Upper lobe of right lung (tissue), 1 donor: ENCODE data around the gene SECISBP2. TPM values are rescaled to one million over a fixed set of nuclear protein-coding genes. Genes with fewer than 3 reads are reported as not detected.

Experiments
- ATAC-seq: fragments of 200-7000 bp; cut with Tn5 transposase; one replicate; pipeline ENCODE4 v1.9.1; 2020; ENCODE audit warnings: mild to moderate bottlenecking, moderate library complexity
- DNase-seq: peaks from one replicate; pipeline ENCODE4 v3.0.0-alpha.2; 2020
- H3K27ac ChIP-seq: fragments of 200-600 bp; one replicate; pipeline ENCODE4 v1.8.0; 2022
- H3K27me3 ChIP-seq: fragments of 200-600 bp; one replicate; pipeline ENCODE4 v1.8.0; 2022; ENCODE audit warnings: mild to moderate bottlenecking
- H3K36me3 ChIP-seq: fragments of 200-600 bp; one replicate; pipeline ENCODE4 v1.8.0; 2022
- H3K4me1 ChIP-seq: fragments of 200-600 bp; one replicate; pipeline ENCODE4 v1.8.0; 2022
- H3K4me3 ChIP-seq: fragments of 200-600 bp; one replicate; pipeline ENCODE4 v1.8.0; 2022; ENCODE audit warnings: mild to moderate bottlenecking
- H3K9me3 ChIP-seq: fragments of 200-600 bp; one replicate; pipeline ENCODE4 v1.8.0; 2022
- CTCF ChIP-seq: fragments of 200-600 bp; IDR thresholded peaks from one replicate; pipeline ENCODE4 v1.8.0; 2022; ENCODE audit warnings: antibody characterized with exemption
- intact Hi-C: fragments of 100-400 bp; cut with DNase I; formaldehyde crosslinking; loops from one replicate; pipeline ENCODE4 v1.11.0; 2022
- total RNA-seq: library from RNA; stranded (reverse); fragmentation: NEBNext Ultra II Directional; extraction: Animal tissue kit (Norgen Biotek cat#: 25700); gene quantifications from one replicate; pipeline ENCODE4 v1.2.1, GENCODE V29; 2021
- donor health status: DM: no; HTN: yes; CAD: no; lungs with severe emphysema.

Gene SECISBP2
- total RNA-seq, 1 donor from 2014 or later: 58.0 TPM

GRCh38 chr9:89345476-89345875, 27.2 kb downstream of the SECISBP2 start:
- peaks cover 97% of the 10 kb centered on the region for H3K36me3 ChIP-seq
- no peaks in the 10 kb centered on the region for H3K4me1 ChIP-seq
- TF ChIP-seq CTCF: no peak
- H3K9me3 ChIP-seq: no peaks in the 10 kb centered on the region
- intact Hi-C loops: no loop called here
- no peak for ATAC-seq
- DNase-seq: no peak
- no peak overlapping the region for H3K4me3 ChIP-seq
- H3K27ac ChIP-seq: no peak overlapping the region
- H3K27me3 ChIP-seq: no peaks in the 10 kb centered on the region

GRCh38 chr9:89346696-89347095, 28.4 kb downstream of the SECISBP2 start:
- no peaks in the 10 kb centered on the region for H3K9me3 ChIP-seq
- no peak overlapping the region for H3K27ac ChIP-seq
- H3K4me1 ChIP-seq: no peaks in the 10 kb centered on the region
- no peak for TF ChIP-seq CTCF
- H3K4me3 ChIP-seq: no peak overlapping the region
- intact Hi-C loops: no loop called here
- no peak for DNase-seq
- ATAC-seq: no peak
- no peaks in the 10 kb centered on the region for H3K27me3 ChIP-seq
- H3K36me3 ChIP-seq: peaks cover 97% of the 10 kb centered on the region

GRCh38 chr9:89347651-89348050, 29.4 kb downstream of the SECISBP2 start:
- Histone ChIP-seq H3K9me3 (no peaks in the 10 kb centered on the region), H3K4me3 (no peak overlapping the region), H3K4me1 (no peaks in the 10 kb centered on the region), H3K27ac (no peak overlapping the region), H3K36me3 (peaks cover 97% of the 10 kb centered on the region), H3K27me3 (no peaks in the 10 kb centered on the region)
- intact Hi-C loops: no loop called here
- no peak for DNase-seq
- no peak for ATAC-seq
- TF ChIP-seq CTCF: no peak

- intact Hi-C loops: no loop called here
- Histone ChIP-seq H3K9me3 (no peaks in the 10 kb centered on the region), H3K27ac (no peak overlapping the region), H3K36me3 (peaks cover 99% of the 10 kb centered on the region), H3K4me3 (no peak overlapping the region), H3K4me1 (no peaks in the 10 kb centered on the region), H3K27me3 (no peaks in the 10 kb centered on the region)
- DNase-seq: no peak
- TF ChIP-seq CTCF: no peak
- ATAC-seq: no peak
Observed at GRCh38 chr9:89349607-89350006, 31.3 kb downstream of the SECISBP2 start.

GRCh38 chr9:89350988-89351557, 32.8 kb downstream of the SECISBP2 start:
- H3K9me3 ChIP-seq: no peaks in the 10 kb centered on the region
- H3K4me1 ChIP-seq: no peaks in the 10 kb centered on the region
- H3K4me3 ChIP-seq: no peak overlapping the region
- no peak for ATAC-seq
- no peak for DNase-seq
- H3K36me3 ChIP-seq: peaks cover 99% of the 10 kb centered on the region
- no peak overlapping the region for H3K27ac ChIP-seq
- no peaks in the 10 kb centered on the region for H3K27me3 ChIP-seq
- intact Hi-C loops: no loop called here
- TF ChIP-seq CTCF: no peak
